Calu3 (cell line): Measurements from ENCODE around the gene CTIF. TPM values are rescaled to one million over a fixed set of nuclear protein-coding genes. Genes with fewer than 3 reads are reported as not detected.

ENCODE experiments used
- BruUV-seq: library from RNA; stranded (reverse); fragments of 400-500 nt; replicated peaks from 2 replicates; lab custom pipeline; 2021; lab: Mats Ljungman, UMichigan
- CTCF ChIA-PET: fragments of 300-600 bp; sonication (Branson Sonifier 250); formaldehyde crosslinking; loops from one replicate; lab custom pipeline; 2022; ENCODE audit warnings: antibody characterized with exemption; lab: Charles Lee
- DNase-seq: peaks from one replicate; pipeline ENCODE4 v3.0.0; 2022
- H3K27ac Mint-ChIP-seq: one replicate; pipeline ENCODE4 v1.8.0; 2022; ENCODE audit warnings: mixed read lengths; ENCODE audit not compliant: unreplicated experiment
- H3K27me3 Mint-ChIP-seq: one replicate; pipeline ENCODE4 v1.8.0; 2022; ENCODE audit warnings: mixed read lengths; ENCODE audit not compliant: unreplicated experiment
- H3K36me3 Mint-ChIP-seq: one replicate; pipeline ENCODE4 v1.8.0; 2022; ENCODE audit warnings: mild to moderate bottlenecking, moderate library complexity, mixed read lengths; ENCODE audit not compliant: insufficient read depth, unreplicated experiment
- H3K4me1 Mint-ChIP-seq: one replicate; pipeline ENCODE4 v1.8.0; 2022; ENCODE audit warnings: mild to moderate bottlenecking, low read depth, mixed read lengths; ENCODE audit not compliant: unreplicated experiment
- H3K4me3 Mint-ChIP-seq: one replicate; pipeline ENCODE4 v1.8.0; 2022; ENCODE audit warnings: mild to moderate bottlenecking, low read depth, moderate library complexity, mixed read lengths; ENCODE audit not compliant: unreplicated experiment
- H3K9me3 Mint-ChIP-seq: one replicate; pipeline ENCODE4 v1.8.0; 2022; ENCODE audit warnings: low read depth, mixed read lengths; ENCODE audit not compliant: unreplicated experiment
- CTCF ChIP-seq: fragments of 200-600 bp; IDR thresholded peaks from one replicate; pipeline ENCODE4 v1.8.0; 2022; ENCODE audit warnings: antibody characterized with exemption; ENCODE audit not compliant: unreplicated experiment
- intact Hi-C: fragments of 100-400 bp; cut with micrococcal nuclease; formaldehyde crosslinking; loops from one replicate; pipeline ENCODE4 v1.10.0; 2022; ENCODE audit not compliant: unreplicated experiment
- total RNA-seq: library from RNA; stranded (reverse); gene quantifications from 2 replicates; pipeline ENCODE4 v1.2.3, GENCODE V29; 2022

The CTIF gene
- total RNA-seq, 1 experiment from 2014 or later, result 40.8 TPM

DNA sequence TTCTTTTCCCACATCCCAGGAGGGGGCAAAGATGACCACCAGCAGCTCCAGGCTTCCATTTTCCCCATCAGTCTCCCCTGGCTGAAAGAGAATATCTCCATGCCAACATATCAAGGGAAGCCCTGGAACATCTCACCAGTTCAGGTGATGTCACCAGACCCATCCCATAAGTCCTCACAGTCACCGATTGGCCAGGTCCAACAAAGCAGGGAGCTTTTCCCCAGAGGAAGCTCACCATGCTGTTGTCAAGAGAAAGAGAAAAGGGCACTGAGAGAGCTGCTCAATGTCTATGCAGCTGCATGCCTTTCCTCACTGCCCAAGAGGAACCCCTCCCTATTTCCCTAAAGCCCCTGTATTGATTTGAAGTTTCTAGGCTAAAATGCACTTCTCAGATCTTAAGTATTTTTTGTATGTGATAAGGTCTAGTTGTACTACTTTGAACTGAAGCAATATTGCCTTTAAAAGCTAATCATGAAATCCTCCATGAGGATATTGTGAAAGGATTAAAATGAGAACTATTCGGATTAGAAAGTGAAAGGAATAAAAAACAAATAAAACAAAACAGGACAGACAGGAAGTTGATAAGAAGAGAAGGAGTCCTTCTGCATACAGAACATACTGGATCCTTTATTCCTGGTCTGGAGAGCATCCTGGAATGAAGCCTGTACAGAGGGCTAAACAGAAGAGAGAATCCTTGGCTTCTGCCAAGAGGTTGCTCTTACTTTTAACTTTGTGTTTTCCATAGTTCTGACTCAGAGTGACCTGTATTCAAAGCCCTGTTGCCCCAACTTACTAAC, 45.2 kb upstream of the CTIF start:
- no TSS peak for BruUV-seq
- intact Hi-C loops, result no loop called here
- CTCF ChIA-PET, result interaction anchor here (1.0 kb wide), 1 partner anchor 169 kb away, joined by 3 read pairs; no protein-coding TSS in a partner anchor
- H3K36me3 Mint-ChIP-seq, result peaks cover 2% of the 10 kb centered on the region
- peaks cover 34% of the 10 kb centered on the region for H3K4me1 Mint-ChIP-seq
- H3K4me3 Mint-ChIP-seq, result no peak overlapping the region
- no peaks in the 10 kb centered on the region for H3K9me3 Mint-ChIP-seq
- no peak for DNase-seq
- no peaks in the 10 kb centered on the region for H3K27me3 Mint-ChIP-seq
- TF ChIP-seq CTCF, result no peak
- no peak overlapping the region for H3K27ac Mint-ChIP-seq

DNA sequence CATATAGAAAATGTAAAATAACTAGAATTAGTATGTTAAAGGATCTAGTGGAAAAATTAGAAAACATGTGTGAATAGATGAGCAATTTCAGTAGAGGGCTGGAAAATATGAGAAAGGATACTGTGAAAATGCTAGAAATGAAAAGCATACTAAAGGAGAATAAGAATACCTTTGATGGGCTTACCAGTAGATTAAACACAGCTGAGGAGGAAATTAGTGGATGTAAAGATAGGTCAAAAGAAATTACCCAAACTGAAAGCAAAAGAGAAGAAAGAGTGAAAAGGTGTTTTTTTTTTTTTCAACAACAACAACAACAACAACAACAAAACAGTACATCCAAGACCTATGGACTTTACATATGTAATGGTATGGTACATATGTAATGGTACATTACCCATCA, 41.0 kb upstream of the CTIF start:
- H3K27me3 Mint-ChIP-seq, result no peaks in the 10 kb centered on the region
- H3K27ac Mint-ChIP-seq, result no peak overlapping the region
- TF ChIP-seq CTCF, result no peak
- H3K4me3 Mint-ChIP-seq, result no peak overlapping the region
- intact Hi-C loops, result no loop called here
- no peak for DNase-seq
- no peaks in the 10 kb centered on the region for H3K9me3 Mint-ChIP-seq
- CTCF ChIA-PET, result interaction anchor here (0.8 kb wide), 1 partner anchor 715 kb away, joined by 3 read pairs; no protein-coding TSS in a partner anchor
- peaks cover 14% of the 10 kb centered on the region for H3K4me1 Mint-ChIP-seq
- no peaks in the 10 kb centered on the region for H3K36me3 Mint-ChIP-seq
- no TSS peak for BruUV-seq

- no peaks in the 10 kb centered on the region for H3K4me1 Mint-ChIP-seq
- H3K4me3 Mint-ChIP-seq, result no peak overlapping the region
- BruUV-seq, result no TSS peak
- peaks cover 2% of the 10 kb centered on the region for H3K9me3 Mint-ChIP-seq
- no peaks in the 10 kb centered on the region for H3K27me3 Mint-ChIP-seq
- no peak for DNase-seq
- H3K27ac Mint-ChIP-seq, result no peak overlapping the region
- intact Hi-C loops, result no loop called here
- no peaks in the 10 kb centered on the region for H3K36me3 Mint-ChIP-seq
- no peak for TF ChIP-seq CTCF
- CTCF ChIA-PET, result no interaction called here
Observed at GRCh38 chr18:48500517-48500916, 38.3 kb upstream of the CTIF start.

DNA sequence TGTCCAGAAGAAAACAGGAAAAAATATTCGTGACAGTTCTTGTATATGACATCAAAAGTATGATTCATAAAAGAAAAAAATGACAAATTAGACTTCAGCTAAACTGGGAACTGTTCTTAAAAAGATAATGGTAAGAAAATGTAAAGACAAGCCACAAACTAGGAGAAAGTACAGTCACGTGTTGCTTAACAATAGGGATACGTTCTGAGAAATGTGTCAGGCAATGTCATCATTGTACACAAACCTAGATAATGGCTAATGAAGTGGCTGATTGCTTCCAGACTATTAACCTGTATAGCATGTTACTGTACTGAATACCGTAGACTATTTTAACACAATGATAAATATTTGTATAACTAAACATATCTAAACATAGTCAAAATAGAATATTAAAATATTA, 35.9 kb upstream of the CTIF start:
- CTCF ChIA-PET, result no interaction called here

More for the DNA sequence above, 35.9 kb upstream of the CTIF start:
- Mint-ChIP-seq H3K4me1 (no peaks in the 10 kb centered on the region), H3K36me3 (no peaks in the 10 kb centered on the region), H3K9me3 (peaks cover 13% of the 10 kb centered on the region), H3K4me3 (no peak overlapping the region), H3K27ac (no peak overlapping the region), H3K27me3 (peaks cover 23% of the 10 kb centered on the region)
- no TSS peak for BruUV-seq
- DNase-seq, result no peak
- no peak for TF ChIP-seq CTCF
- intact Hi-C loops, result no loop called here
